OCI-LY3 (cell line): Measurements from ENCODE around the gene XKR7.

Source experiments
- EZH2phosphoT487 ChIP-seq: fragments of 200-600 bp; shearing (Covaris generic); IDR thresholded peaks from 2 replicates; pipeline ENCODE4 v1.6.1; 2018; ENCODE audit warnings: antibody characterized with exemption, mixed run types, low read depth
- TF ChIP-seq, protein P1 (sequence below): fragments of 200-600, 300-600 bp; sonication (generic); IDR thresholded peaks from 2 replicates; pipeline ENCODE4 v1.5.1; 2014; ENCODE audit warnings: antibody characterized with exemption, low read length, low read depth

DNA sequence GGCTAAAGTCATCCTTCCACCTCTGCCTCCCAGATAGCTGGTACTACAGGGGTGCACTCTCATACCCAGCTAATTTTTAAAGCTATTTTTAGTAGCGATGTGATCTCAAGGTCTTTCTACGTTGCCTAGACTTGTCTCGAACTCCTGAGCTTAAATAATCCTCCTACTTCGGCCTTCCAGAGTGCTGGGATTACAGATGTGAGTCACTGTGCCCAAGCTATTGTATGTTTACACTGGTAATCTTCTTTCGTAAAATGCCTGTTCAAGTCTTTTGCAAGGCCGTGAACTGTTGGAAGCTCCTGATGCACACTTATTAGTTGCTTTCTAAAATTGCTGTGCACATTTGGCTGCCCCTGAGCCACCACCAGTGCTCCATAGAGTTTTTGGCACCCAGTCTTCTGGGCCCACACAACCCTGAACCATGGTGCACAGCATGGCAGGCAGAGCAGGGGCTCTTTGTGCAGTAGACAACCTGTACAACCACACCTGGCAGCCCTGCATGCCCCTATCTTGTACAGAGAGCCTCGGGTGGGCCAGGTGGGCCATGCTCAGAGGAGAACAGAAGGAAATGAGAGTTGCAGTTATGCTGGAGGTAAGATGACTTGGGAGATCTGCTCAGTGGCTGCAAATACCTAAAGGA, 49.4 kb upstream of the XKR7 start:
- TF ChIP-seq, protein P1, sequence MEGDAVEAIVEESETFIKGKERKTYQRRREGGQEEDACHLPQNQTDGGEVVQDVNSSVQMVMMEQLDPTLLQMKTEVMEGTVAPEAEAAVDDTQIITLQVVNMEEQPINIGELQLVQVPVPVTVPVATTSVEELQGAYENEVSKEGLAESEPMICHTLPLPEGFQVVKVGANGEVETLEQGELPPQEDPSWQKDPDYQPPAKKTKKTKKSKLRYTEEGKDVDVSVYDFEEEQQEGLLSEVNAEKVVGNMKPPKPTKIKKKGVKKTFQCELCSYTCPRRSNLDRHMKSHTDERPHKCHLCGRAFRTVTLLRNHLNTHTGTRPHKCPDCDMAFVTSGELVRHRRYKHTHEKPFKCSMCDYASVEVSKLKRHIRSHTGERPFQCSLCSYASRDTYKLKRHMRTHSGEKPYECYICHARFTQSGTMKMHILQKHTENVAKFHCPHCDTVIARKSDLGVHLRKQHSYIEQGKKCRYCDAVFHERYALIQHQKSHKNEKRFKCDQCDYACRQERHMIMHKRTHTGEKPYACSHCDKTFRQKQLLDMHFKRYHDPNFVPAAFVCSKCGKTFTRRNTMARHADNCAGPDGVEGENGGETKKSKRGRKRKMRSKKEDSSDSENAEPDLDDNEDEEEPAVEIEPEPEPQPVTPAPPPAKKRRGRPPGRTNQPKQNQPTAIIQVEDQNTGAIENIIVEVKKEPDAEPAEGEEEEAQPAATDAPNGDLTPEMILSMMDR, result no peak
- TF ChIP-seq EZH2phosphoT487, result no peak
